HEK293T (cell line): ENCODE data around the gene ARHGAP25.

ENCODE experiments used
- CTCF ChIA-PET: fragments of 350-600 bp; formaldehyde crosslinking; extraction: SDS; loops from one replicate; lab custom pipeline; 2021; ENCODE audit warnings: antibody characterized with exemption, inconsistent platforms; lab: Yijun Ruan, JAX
- POLR2A ChIA-PET: fragments of 350-600 bp; formaldehyde crosslinking; extraction: SDS; loops from one replicate; lab custom pipeline; 2020; ENCODE audit warnings: antibody characterized with exemption, inconsistent platforms; lab: Yijun Ruan, JAX
- DNase-seq: peaks from one replicate; pipeline ENCODE4 v3.0.0; 2012; ENCODE audit warnings: mixed read lengths; ENCODE audit errors: extremely low spot score
- ARNT ChIP-seq: fragments of 450-650 bp; IDR thresholded peaks from 2 replicates; pipeline ENCODE4 v1.6.1; 2017; ENCODE audit warnings: mild to moderate bottlenecking
- BHLHE40 ChIP-seq: fragments of 450-650 bp; IDR thresholded peaks from 2 replicates; pipeline ENCODE4 v1.6.1; 2016; ENCODE audit warnings: mild to moderate bottlenecking, moderate library complexity, borderline replicate concordance
- CTBP1 ChIP-seq: fragments of 450-650 bp; IDR thresholded peaks from 2 replicates; pipeline ENCODE4 v1.6.1; 2016; ENCODE audit warnings: borderline replicate concordance
- ELF4 ChIP-seq: fragments of 450-650 bp; IDR thresholded peaks from 2 replicates; pipeline ENCODE4 v1.6.1; 2017; ENCODE audit warnings: antibody characterized with exemption
- FOXA1 ChIP-seq: fragments of 450-650 bp; IDR thresholded peaks from 2 replicates; pipeline ENCODE4 v1.6.1; 2016; ENCODE audit warnings: mild to moderate bottlenecking
- FOXK2 ChIP-seq: fragments of 450-650 bp; IDR thresholded peaks from 2 replicates; pipeline ENCODE4 v1.6.1; 2016; ENCODE audit warnings: mild to moderate bottlenecking
- FOXM1 ChIP-seq: fragments of 450-650 bp; IDR thresholded peaks from 2 replicates; pipeline ENCODE4 v1.6.1; 2017; ENCODE audit warnings: mild to moderate bottlenecking, borderline replicate concordance
- HDGF ChIP-seq: fragments of 450-650 bp; IDR thresholded peaks from 2 replicates; pipeline ENCODE4 v1.6.1; 2017; ENCODE audit warnings: antibody characterized with exemption, borderline replicate concordance
- L3MBTL2 ChIP-seq: fragments of 450-650 bp; conservative IDR thresholded peaks from 2 replicates; pipeline ENCODE4 v1.6.1; 2016; ENCODE audit warnings: mild to moderate bottlenecking
- LEF1 ChIP-seq: fragments of 450-650 bp; IDR thresholded peaks from 2 replicates; pipeline ENCODE4 v1.6.1; 2017; ENCODE audit warnings: mild to moderate bottlenecking, borderline replicate concordance
- NFRKB ChIP-seq: fragments of 450-650 bp; IDR thresholded peaks from 2 replicates; pipeline ENCODE4 v1.6.1; 2016; ENCODE audit warnings: mild to moderate bottlenecking, moderate library complexity
- SP1 ChIP-seq: fragments of 450-650 bp; IDR thresholded peaks from 2 replicates; pipeline ENCODE4 v1.6.1; 2017
- SUZ12 ChIP-seq: fragments of 450-650 bp; IDR thresholded peaks from 2 replicates; pipeline ENCODE4 v1.6.1; 2016; ENCODE audit warnings: mild to moderate bottlenecking
- TARDBP ChIP-seq: fragments of 450-650 bp; IDR thresholded peaks from 2 replicates; pipeline ENCODE4 v1.6.1; 2016
- ZNF384 ChIP-seq: fragments of 450-650 bp; IDR thresholded peaks from 2 replicates; pipeline ENCODE4 v1.6.1; 2016
- TF ChIP-seq, protein P1 (sequence below): fragments of 450-650 bp; IDR thresholded peaks from 2 replicates; pipeline ENCODE4 v1.6.1; 2016

Gene ARHGAP25

GRCh38 chr2:68847751-68848150 lies 113.1 kb downstream of the ARHGAP25 start:
- DNase-seq = no peak
- no peak for TF ChIP-seq SUZ12
- TF ChIP-seq FOXK2 = no peak
- no peak for TF ChIP-seq LEF1
- no peak for TF ChIP-seq ARNT
- TF ChIP-seq FOXM1 = no peak
- no peak for TF ChIP-seq BHLHE40
- TF ChIP-seq ZNF384 = no peak
- no peak for TF ChIP-seq CTBP1
- TF ChIP-seq SP1 = no peak
- TF ChIP-seq L3MBTL2 = no peak
- TF ChIP-seq FOXA1 = no peak
- TF ChIP-seq ELF4 = no peak
- TF ChIP-seq, protein P1, sequence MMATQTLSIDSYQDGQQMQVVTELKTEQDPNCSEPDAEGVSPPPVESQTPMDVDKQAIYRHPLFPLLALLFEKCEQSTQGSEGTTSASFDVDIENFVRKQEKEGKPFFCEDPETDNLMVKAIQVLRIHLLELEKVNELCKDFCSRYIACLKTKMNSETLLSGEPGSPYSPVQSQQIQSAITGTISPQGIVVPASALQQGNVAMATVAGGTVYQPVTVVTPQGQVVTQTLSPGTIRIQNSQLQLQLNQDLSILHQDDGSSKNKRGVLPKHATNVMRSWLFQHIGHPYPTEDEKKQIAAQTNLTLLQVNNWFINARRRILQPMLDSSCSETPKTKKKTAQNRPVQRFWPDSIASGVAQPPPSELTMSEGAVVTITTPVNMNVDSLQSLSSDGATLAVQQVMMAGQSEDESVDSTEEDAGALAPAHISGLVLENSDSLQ = no peak
- TF ChIP-seq TARDBP = no peak
- no peak for TF ChIP-seq NFRKB
- no peak for TF ChIP-seq HDGF
- POLR2A ChIA-PET = no interaction called here
- CTCF ChIA-PET = interaction anchor here (0.7 kb wide), 2 partner anchors 9 to 77 kb away, joined by 3 to 4 read pairs; no protein-coding TSS in a partner anchor

- ChIA-PET POLR2A (no interaction called here), CTCF (interaction anchor here (0.6 to 0.9 kb wide), 2 partner anchors 13 to 22 kb away, joined by 3 to 4 read pairs; partner anchors contain the start of gene BMP10)
- TF ChIP-seq FOXA1 = no peak
- no peak for TF ChIP-seq NFRKB
- TF ChIP-seq ZNF384 = no peak
- TF ChIP-seq SUZ12 = no peak
- TF ChIP-seq FOXM1 = no peak
- TF ChIP-seq CTBP1 = no peak
- TF ChIP-seq LEF1 = no peak
- no peak for TF ChIP-seq ELF4
- TF ChIP-seq ARNT = no peak
- TF ChIP-seq, protein P1 = no peak
- TF ChIP-seq FOXK2 = no peak
- no peak for TF ChIP-seq L3MBTL2
- TF ChIP-seq BHLHE40 = no peak
- TF ChIP-seq TARDBP = no peak
- DNase-seq = no peak
Observed at GRCh38 chr2:68849579-68850030, 115.0 kb downstream of the ARHGAP25 start.

DNA sequence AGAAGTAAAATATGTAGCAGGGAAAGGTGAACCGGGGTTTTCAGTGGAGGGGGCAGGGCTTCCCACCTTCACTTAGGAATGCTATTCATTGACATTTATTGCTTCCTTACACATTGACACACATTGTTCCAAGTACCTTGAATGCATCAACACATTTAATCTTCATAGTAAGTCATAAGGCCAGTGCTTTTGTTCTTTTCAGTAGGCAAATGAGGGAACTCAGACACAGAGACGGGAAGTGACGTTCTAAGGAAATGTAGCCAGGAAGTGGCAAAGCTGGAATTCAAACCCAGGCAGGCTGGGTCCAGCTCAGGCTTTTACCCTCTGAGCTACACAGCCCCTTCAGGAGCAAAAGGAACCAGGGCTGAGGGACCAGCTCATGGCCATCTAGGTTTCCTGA lies 115.9 kb downstream of the ARHGAP25 start:
- no peak for DNase-seq
- POLR2A ChIA-PET = no interaction called here
- CTCF ChIA-PET = interaction anchor here (0.6 to 0.9 kb wide), 2 partner anchors 14 to 255 kb away, joined by 3 to 4 read pairs; no protein-coding TSS in a partner anchor
- TF ChIP-seq BHLHE40 (no peak), HDGF (no peak), ARNT (no peak), LEF1 (no peak), CTBP1 (no peak), SUZ12 (no peak), NFRKB (no peak), SP1 (no peak), TARDBP (no peak), FOXM1 (no peak), FOXA1 (no peak)
- TF ChIP-seq, protein P1 = no peak

DNA sequence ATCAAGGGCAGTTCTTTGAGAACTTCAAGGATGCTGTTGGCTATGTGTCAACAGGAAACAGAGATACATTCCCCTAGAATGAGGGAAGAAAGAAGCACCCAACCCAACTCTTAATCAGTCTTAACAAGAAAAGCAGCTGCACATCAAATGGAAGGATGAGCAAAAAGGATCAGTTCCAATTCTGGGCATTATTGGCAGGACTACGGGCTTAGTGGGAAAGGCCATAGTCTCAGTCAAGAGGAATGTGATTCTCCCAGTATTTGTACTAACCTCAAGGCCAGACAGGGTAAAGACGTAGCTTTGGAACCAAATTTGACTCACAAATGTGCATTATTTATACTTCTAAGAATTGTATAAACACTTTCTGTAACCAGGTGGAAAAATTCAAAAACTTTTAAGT lies 118.4 kb downstream of the ARHGAP25 start:
- ChIA-PET POLR2A (no interaction called here), CTCF (no interaction called here)
- no peak for DNase-seq
- no peak for TF ChIP-seq ZNF384
- no peak for TF ChIP-seq L3MBTL2
- TF ChIP-seq BHLHE40 = no peak
- no peak for TF ChIP-seq LEF1
- TF ChIP-seq ELF4 = no peak
- no peak for TF ChIP-seq ARNT
- TF ChIP-seq SUZ12 = no peak
- no peak for TF ChIP-seq NFRKB
- TF ChIP-seq FOXK2 = no peak
- no peak for TF ChIP-seq FOXM1
- TF ChIP-seq, protein P1 = no peak
- no peak for TF ChIP-seq CTBP1
- TF ChIP-seq HDGF = no peak
- no peak for TF ChIP-seq TARDBP

- no peak for TF ChIP-seq TARDBP
- TF ChIP-seq BHLHE40 = no peak
- TF ChIP-seq ELF4 = no peak
- TF ChIP-seq, protein P1 = no peak
- TF ChIP-seq ARNT = no peak
- no peak for TF ChIP-seq ZNF384
- no peak for TF ChIP-seq SUZ12
- TF ChIP-seq CTBP1 = no peak
- TF ChIP-seq HDGF = no peak
- TF ChIP-seq FOXM1 = no peak
- no peak for TF ChIP-seq SP1
- no peak for TF ChIP-seq NFRKB
- TF ChIP-seq FOXA1 = no peak
- no peak for TF ChIP-seq FOXK2
- no peak for TF ChIP-seq LEF1
- no peak for TF ChIP-seq L3MBTL2
- POLR2A ChIA-PET = no interaction called here
- CTCF ChIA-PET = no interaction called here
Observed at GRCh38 chr2:68853915-68854314, 119.3 kb downstream of the ARHGAP25 start.

More at GRCh38 chr2:68853915-68854314, 119.3 kb downstream of the ARHGAP25 start:
- no peak for DNase-seq
